HPDE6-E6E7 (cell line): ENCODE data around the gene ABCB8.
"Not testable (repeated sequence)": the region's sequence is repeated elsewhere in the genome, so short reads cannot be mapped to it uniquely, and the experiment has no call there.

Experiments used
- DNase-seq: peaks from one replicate; pipeline ENCODE4 v3.0.0; 2011; ENCODE audit warnings: missing footprints; ENCODE audit errors: extremely low spot score

The ABCB8 gene

GRCh38 chr7:150997817-150998216 lies 30.4 kb upstream of the ABCB8 start:
- DNase-seq = no peak

- DNase-seq = no peak
Measured at GRCh38 chr7:150998341-150998740, 29.9 kb upstream of the ABCB8 start.

GRCh38 chr7:150999001-150999400 lies 29.2 kb upstream of the ABCB8 start:
- DNase-seq = no peak

- no peak for DNase-seq
Measured at GRCh38 chr7:150999497-151000230, 28.6 kb upstream of the ABCB8 start.

- no peak for DNase-seq
Measured at GRCh38 chr7:151000897-151001495, 27.3 kb upstream of the ABCB8 start.

- DNase-seq = no peak
Measured at GRCh38 chr7:151001546-151001945, 26.7 kb upstream of the ABCB8 start.

- DNase-seq = no peak
Measured at GRCh38 chr7:151003572-151003971, 24.7 kb upstream of the ABCB8 start.

- no peak for DNase-seq
Measured at GRCh38 chr7:151005566-151005965, 22.7 kb upstream of the ABCB8 start.

GRCh38 chr7:151006590-151007300 lies 21.5 kb upstream of the ABCB8 start:
- DNase-seq = no peak

GRCh38 chr7:151007469-151007898 lies 20.8 kb upstream of the ABCB8 start:
- DNase-seq = no peak

GRCh38 chr7:151008143-151008510 lies 20.1 kb upstream of the ABCB8 start:
- DNase-seq = no peak

GRCh38 chr7:151008511-151009323 lies 19.5 kb upstream of the ABCB8 start:
- DNase-seq = no peak

- DNase-seq = no peak
Measured at GRCh38 chr7:151009327-151010036, 18.8 kb upstream of the ABCB8 start.

- DNase-seq = no peak
Measured at GRCh38 chr7:151010037-151010306, 18.3 kb upstream of the ABCB8 start.

- no peak for DNase-seq
Measured at GRCh38 chr7:151010307-151011096, 17.7 kb upstream of the ABCB8 start.

- no peak for DNase-seq
Measured at GRCh38 chr7:151011097-151011409, 17.2 kb upstream of the ABCB8 start.

GRCh38 chr7:151011616-151012015 lies 16.6 kb upstream of the ABCB8 start:
- not testable (repeated sequence) for DNase-seq

- DNase-seq = no peak
Measured at GRCh38 chr7:151012031-151012692, 16.1 kb upstream of the ABCB8 start.

- no peak for DNase-seq
Measured at GRCh38 chr7:151012911-151013347, 15.3 kb upstream of the ABCB8 start.

- DNase-seq = no peak
Measured at GRCh38 chr7:151013356-151013732, 14.9 kb upstream of the ABCB8 start.
